COLO829 (cell line): ENCODE results near the gene TMEM235.

Experiments used
- DNase-seq: peaks from one replicate; pipeline ENCODE4 v3.0.0; 2012; ENCODE audit warnings: low spot score

Gene TMEM235

DNA sequence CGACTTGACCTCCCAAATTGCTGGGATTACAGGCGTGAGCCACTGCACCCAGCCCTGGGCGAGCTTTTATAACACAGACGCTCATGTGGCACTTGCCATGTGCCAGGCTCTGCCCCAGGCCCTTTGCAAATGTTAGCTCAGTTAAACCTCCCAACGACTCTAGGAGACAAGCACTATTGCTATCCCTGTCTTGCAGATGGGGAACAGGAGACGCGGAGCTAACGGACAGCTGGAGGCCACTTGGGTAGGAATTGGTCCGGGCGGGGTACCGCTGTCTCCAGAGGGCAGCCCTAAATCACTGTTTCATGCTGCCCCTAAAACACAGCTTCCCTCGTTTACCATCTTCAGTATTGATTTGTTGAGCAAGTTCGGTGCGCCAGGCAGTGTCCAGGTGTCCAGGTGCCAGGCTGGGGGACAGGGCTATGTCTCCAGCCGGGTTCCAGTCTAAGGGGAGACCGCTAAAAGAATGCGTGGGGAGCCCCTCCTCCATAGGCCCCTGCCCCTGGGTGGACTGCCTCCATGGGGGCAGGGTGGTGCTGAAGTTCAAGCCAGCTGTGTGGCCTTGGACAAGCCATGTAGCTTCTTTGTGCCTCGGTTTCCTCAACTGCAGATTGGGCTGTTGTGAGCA, 23.7 kb downstream of the TMEM235 start:
- no peak for DNase-seq

DNA sequence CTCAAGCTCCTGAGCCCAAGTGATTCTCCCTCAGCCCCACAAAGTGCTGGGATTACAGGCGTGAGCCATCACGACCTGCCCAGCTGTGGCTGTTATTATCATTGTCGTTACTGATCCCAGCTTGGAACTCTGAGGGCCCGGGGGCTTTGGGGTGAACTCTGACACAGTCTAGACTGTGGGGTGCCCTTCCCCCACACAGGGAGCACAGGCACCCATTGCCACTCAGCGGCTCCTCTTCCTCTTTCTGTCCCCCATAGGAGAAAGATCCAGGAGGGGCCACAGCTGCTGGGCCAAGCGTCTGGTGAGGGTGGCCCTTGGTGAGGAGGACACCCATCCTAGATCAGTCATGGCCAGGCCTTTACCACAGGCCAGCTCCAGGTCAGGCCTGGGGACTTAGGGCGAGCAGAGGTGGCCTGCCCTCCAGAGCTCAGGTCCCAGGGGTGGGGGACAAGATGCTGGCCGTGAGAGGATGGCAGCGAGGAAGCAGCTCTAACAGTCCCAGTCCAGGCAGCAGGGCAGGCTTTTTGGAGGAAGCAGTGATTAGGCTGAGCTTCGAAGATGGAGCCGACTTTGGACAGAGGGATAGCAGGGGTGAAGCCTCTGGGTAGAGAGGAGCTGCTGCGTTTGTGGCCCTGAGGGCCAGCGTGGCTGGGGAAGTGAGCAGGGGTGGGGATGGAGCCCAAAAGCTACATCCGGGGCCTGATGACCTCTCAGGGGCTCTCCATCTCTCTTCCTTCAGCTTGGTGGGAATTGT, 24.7 kb downstream of the TMEM235 start:
- no peak for DNase-seq

DNA sequence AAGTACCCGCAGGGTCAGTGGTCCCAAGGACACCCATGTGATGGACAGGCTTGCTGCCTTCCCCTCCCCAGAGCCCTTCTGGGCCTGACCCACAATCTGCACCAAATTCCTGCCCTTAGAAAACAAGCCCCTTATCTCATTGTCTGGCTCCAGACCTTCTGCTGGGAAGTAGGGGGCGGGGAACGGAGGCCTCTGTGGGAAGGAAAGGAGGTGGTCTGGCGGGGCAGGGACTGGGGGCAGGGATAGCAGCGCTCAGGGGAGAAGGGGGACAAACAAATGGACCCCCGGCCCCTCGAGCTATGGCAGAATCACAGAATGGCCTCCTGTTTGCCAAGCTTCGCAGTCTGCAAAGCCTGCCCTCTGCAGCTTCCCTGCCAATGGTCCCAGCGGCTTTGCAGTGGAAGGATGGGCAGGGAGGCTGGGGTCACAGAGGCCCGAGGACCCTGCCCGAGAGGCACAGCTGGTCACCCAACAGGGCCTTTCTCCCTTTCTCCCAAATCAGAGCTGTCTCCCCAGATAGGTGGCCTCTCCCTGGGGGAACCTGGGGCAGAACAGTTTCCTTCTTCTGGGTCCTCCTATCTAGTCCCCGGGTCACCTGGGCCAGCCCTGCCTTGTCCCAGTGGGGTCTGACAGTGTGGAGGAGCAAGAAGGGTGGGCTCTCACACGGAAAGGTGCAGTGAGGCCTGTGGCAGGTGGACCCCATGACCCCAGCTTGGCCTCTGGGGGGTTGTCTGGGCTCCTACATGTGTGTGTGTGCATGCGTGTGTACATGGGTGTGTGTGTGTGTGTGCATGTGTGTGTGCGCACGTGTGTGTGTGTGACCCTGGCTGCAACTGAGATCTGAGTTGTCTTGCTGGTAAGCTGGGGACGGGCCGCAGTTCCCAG, 25.5 kb downstream of the TMEM235 start:
- no peak for DNase-seq

DNA sequence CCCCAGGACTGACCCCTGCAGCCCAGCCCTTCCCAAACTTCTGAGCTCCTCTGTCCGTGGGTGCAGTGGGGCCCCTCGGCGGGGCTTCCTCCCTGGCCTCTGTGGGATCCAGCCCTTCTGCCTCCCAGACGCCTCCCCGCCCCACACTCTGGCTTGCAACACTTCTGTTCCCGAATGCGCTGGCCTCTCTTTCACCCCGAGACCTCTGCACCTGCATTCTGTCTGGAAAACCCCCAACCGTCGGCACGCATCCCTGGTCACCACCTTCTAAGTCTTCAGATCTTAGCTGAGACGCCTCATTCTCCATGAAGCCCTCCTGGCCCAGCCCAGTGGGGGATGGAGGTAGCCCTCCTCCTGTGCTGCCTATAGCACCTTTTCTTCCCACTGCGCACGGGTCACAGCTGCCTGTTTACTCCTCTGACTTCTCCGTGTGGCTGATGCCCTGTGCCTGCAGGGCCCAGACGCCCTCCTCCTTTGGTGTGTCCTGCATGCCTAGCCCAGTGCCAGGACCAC, 26.4 kb downstream of the TMEM235 start:
- no peak for DNase-seq

DNA sequence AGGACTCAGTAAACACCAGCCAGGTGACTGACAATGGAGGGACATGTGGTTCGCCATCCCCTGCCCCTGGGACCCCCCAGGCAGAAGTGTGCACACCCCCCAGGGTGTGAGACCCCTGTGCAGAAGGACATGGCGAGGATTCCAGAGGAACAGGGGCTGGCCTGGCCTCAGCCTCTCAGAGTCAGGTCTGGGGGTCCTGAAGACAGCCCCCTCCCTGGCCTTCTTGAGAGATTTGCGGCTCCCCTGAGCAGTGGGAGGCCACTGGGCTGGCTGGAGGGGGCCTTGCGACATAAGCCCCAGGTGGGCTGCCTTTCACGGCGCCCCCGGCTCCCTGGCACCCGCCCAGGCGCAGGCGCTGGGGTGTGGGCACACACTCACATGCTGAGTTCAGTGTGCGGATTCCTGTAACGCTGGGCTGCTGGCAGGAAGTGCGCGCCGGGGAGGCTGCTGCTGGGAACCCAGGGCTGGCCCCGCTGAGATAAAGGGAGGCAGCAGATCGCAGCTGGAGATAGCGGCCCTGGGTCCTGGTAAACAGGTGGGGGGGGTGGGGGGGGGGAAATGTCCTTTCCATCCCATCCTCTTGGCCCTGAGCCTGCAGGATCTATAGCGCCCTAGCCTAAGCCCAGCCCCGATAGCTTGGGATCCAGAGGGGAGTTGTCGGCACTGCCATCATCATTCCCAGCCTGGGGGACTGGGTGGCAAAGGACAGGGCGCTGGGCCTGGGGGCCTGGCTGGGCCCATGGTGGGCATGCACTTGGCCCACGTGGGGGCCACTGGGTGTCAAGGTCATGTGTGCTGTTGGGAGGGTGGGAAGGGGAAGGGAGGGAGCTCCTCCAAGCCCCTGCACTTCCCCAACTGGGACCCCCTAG, 27.1 kb downstream of the TMEM235 start:
- DNase-seq = no peak

DNA sequence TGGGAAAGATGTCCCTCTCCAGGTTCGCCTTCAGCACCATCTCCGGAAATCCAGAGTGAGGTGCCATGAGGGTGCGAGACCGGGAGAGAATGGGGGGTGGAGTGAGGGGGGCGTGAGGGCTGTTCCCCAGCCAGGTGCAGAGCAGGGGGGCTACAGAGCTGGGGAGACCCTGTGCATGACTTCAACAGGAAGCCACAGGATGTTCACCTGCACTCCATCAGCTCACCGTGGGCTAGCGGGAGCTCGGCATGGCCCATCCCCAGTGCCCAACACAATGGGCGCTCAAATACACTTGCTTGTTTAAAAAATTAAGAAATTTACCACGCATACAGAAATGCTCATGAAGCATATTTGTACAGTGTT, 27.7 kb downstream of the TMEM235 start:
- DNase-seq = no peak

DNA sequence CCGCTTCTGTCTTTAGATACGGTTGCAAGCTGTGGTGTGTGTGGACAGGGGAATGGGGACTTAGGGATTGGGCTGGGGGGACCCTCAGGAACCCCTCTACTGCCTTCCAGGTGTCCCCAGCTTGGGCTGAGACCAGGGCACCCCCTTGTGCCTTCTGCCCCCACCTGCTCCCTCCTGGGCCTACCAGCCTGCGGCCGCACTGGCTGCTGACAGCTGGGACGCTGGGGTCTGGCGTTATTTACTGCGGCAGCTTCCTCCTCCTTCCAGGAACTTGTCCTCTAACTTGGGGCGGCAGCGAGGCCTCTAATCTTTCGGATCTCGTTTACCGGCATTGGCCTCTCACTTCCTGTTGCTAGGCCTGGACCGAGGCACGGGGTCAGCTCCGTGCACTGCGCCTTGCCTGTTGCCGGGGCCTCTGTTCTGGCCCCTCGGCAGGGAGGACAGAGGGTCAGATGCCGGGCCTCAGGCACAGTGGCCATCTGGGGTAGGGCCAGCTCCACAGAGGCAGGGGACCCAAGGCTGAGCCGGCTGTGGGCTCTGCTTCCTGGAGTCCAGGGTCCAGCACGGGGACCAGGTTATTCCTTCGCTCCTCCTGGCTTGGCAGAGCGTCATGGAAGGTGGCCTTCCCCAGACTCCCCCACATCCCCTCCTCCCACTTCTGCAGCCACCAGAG, 31.8 kb downstream of the TMEM235 start:
- no peak for DNase-seq

DNA sequence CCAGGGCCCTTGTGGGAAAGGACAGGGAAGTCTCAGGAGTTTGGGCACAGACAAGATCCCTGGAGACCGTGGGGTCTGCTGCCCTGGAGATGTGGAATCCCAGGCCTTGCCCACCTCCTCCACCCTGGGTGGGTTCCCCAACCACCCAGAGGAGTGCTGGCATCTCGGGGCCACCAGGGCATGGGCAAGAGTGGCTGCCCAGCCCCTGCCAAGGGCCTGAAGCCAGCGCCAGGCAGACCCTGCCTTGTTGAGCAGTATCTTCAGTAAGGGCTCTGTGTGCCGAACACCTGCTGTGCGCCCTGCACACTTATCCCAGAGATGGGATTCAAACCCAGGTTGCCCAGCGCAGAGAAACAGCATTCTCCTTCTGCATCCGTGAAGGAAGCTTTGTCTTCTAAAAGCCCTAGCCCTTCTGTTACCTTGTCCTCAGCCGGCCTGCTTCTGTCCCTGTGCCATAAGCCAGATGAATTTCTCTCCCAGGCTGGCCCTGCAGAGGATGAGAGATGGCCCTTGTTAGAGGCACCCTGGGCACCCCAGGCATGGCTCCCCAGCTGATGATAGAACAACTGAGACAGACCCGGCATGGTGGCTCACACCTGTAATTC, 32.4 kb downstream of the TMEM235 start:
- DNase-seq = no peak

DNA sequence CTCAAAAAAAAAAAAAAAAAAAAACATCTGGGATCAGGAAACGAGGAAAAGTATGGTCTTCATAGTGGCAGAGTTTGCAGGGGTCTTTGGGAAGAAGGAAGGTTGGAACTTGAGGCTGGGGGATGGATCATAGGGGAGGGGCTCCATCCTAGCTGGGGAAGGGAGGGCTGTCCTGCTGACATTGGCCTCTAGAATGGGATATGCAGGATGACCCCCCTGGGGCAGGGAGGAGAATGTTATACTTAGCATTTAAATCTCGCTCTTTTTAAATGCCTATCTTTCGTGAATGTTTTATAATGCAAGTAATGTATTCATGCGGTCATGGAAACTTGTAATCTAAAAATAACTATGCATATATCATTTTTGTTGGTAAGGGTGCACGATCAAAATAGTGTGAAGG, 33.2 kb downstream of the TMEM235 start:
- DNase-seq = no peak

DNA sequence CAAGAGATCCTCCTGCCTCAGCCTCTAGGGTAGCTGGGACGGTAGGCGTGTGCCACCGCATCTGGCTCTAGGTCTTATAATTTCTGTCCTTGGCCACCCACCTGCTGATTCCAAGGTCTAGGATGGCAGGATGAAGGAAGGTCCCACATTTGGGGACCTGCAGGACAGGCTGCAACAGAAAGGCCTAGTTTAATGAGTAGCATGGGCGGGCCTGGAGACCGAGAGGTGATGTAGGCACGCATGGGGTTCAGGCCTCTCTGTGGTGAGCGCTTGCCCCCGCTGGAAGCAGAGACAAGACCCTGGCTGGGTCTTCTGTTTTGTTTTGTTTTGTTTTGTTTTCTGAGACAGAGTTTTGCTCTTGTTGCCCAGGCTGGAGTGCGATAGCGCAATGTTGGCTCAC, 33.7 kb downstream of the TMEM235 start:
- DNase-seq = no peak

DNA sequence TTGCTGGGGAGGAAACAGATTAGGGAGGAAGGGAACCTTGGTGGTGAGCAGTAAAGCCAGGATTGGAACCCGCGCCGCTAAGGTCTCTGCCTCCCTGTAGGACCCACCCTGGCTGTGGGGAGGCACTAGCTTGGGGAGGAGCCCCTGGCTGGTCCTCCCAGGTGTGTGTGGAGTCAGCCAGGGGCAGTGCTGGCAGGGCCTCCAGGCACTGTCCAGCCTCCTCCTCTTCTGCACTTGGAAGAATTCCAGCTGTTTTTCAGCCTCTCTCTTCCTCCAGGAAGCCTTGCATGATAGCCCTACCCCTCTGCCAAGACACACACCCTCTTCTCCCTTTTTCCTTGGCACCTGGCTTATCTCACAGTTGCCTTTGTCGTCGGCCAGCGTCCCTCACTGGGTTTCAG, 34.8 kb downstream of the TMEM235 start:
- no peak for DNase-seq

DNA sequence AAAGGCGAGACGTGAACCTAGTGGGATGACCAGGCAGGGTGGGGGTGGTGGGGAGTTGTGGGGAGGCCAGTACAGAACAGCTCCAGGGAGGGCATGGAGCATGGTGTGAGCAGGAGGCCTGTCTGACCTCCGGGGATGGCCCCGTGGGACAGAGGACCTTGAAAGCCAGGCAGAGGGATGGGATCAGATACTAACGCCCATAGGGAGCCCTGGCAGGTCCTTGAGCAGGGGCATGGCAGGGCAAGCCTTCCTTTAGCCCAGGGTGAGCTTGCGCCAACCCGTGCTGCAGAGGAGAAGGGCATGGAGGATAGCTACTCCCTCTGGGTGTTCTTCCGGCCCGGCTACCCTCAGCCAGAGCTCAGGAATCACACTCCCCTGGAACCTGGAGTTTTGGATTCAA, 35.3 kb downstream of the TMEM235 start:
- no peak for DNase-seq

DNA sequence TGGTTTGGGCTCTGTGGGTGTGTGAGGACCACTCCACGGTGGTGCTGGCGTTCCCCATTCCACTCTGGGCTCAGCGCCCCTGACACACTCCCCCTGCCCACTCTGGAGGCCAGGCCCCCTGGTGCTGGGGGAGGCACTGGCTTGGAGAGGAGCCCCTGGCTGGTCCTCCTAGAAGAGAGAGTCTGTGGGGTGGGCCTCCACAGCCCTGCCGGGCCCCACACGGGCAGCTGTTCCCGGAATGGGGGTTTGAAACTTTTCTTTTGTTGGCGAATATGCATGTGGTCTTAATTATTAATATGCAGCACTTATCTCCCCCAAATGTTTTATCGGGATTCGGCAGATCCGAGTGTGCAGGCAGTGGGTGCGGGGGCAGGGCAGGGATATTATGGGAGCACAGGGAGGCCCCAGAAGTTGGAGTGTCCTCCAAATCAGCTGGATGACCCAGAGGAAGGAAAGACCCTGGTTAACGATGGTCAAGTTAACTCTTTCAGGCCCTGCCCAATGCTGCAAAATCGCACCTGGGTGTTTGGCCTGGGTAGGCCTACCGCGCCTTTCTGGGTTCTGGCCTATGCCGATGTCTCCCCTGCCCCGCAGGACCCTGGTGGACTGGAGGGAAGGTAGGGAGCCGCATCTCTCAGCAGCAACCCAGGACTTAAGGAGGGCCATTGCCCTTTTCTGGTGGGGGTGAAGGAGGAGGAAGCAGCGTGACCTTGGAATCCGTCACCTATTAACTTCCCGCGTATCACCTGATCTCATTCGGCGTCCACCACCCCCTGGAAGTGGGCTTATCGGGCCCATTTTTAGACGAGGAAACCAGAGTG, 36.0 kb downstream of the TMEM235 start:
- DNase-seq = no peak

DNA sequence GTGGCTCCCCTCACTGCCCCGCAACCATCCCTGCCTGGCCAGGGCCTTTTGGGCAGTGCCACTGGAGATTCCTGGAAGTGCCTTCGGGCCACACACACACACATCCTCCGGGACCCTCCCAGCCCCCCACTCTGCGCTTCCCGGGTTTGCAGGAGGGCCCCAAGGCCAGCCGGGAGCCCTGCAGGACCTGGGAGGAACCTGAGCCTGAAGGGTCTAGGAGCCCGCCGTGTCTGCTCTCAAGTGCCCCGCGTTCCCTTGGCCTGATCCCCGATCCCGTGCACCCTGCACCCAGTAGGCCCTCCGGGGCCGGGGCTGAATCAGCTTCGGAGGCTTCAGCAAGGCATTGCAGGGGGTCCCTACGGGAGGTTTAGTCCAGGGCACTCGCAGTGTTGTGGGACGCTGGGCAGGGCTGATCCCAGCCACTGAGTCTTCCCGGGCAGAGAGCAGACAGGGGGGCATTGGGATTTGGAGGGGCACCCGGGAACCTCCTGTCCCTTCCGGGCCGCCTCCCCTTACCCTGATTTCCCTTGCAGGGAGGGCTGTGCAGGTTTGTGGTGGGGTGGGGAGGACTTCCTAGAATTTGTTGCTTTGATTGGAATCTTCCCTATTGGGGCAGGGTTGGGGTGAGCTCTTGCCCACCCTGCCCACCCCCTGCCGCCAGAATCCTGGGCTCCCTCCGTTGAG, 36.9 kb downstream of the TMEM235 start:
- no peak for DNase-seq

DNA sequence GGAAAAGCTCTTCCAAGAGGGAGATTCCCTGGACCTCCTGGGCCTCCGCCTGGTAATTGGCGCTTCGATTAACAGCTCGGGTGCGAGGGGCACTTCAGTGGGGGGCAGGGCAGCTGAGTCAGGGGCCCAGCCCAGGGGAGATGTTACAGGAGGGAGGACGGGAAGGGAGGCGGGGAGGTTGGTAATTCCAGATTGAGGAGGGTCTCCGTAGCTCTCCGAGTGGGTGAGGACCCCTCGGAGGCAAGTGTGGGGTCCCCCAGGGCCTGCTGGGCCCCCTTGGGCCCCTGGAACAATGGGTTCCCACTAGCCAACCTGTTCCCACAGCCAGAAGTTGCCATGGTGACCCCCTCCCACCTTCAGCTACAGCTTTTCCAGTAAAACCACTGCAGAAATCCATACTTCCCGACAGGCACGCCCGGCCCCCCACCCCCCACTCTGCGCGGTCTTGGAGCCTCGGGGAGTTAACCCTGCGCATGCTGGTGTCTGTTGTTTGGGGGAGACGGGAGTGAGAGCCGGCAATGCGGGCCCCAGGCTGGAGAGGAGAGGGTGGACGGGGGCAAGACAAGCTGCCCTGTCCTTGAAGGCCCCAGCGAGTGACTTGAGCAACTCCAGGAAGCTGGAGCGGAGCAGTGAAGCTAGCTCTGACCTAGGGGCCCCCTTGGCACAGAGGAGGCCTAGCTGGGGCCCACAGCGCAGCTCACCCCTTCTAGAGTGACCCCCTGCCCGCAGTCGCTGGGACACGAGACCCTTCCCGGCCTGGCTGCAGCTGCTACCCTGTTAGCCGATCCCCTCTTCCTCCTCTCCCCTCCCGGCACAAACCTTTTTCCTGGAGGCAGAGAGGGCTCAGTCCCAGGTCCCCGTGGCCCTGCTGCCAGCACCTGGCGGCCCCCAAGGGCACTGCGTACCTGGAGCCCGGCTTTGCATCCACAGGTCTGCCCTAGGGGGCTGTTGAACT, 37.8 kb downstream of the TMEM235 start:
- DNase-seq = no peak

DNA sequence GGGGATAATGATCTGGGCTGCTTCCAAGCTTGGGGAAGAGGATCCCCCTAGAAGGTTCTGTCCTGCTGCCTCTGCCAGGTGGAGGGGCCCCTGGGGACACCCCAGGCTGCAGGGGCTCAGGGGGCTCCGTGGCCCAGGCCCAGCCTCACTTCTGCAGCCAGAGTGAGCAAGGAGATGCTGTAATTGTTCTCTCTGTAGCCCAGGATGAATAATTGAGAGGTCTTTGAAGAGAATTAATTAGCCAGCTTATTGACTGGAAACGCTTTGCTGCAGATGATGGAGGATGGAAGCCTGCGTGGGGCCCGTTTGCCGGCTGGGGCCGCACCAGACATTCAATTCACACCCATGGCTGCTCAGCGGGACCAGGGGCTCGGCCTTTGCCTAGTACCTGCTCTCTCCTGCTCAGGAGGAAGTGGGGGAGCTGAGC, 38.5 kb downstream of the TMEM235 start:
- DNase-seq = no peak

DNA sequence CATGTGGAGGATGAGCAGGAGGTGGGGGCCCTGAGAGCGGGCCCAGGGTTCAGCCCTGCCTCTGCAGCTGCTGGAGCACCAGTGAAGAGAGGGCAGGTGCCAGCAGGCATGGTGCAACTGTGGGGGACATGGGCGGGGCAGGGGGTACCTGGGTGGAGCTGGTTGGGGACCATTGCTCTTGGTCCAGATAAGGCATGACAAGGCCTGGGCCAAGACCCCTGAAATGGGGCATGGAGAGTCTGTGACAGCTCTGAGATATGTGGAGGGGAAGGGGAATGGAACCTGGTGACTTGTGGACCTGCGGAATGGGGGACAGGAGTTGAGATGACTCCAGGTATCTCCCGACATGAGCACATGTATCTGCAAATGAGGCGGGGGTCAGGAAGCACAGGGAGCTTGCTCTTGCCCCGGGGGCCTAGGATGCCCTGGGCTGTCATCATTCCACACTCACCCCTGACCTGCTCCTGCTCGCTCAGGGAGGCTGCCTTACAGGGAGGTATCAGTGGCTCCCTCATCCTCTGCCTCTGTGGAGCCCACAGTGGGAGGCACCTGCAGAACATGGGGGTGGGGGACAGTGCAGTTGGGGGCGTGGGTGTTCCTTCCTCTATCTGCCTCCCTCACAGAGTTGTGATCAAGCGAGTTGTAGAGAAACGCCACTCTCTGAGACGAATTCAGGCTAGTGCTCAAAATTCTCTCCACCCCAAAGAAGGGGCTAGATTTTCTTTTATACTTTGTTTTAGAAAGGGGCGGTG, 40.2 kb downstream of the TMEM235 start:
- no peak for DNase-seq
